Omental fat pad (tissue), 4 donors: ENCODE results near the gene GTSF1L. TPM values are rescaled to one million over a fixed set of nuclear protein-coding genes. Genes with fewer than 3 reads are reported as not detected.

Experiments used
- ATAC-seq: fragments of 150-250 bp; one replicate; pipeline ENCODE4 v1.9.1; 2016; ENCODE audit warnings: mild to moderate bottlenecking, moderate library complexity; ENCODE audit not compliant: low FRiP score
- DNase-seq: peaks from one replicate; pipeline ENCODE4 v3.0.0-alpha.2; 2019; ENCODE audit warnings: low spot score
- CTCF ChIP-seq, 3 donors: fragments of 450-650 bp; IDR thresholded peaks; one replicate each; pipeline ENCODE4 v1.5.1; 2016 to 2017; ENCODE audit warnings: antibody characterized with exemption in 3 of 3, mild to moderate bottlenecking in 3 of 3, moderate library complexity in 2 of 3
- total RNA-seq, 4 donors: library from RNA; depleted of rRNA; stranded (reverse); fragments of >200 nt; gene quantifications; one replicate each; pipeline ENCODE4 v1.1.0, GENCODE V29; 2016

GTSF1L gene
- total RNA-seq, 4 donors from 2014 or later = not detected

DNA sequence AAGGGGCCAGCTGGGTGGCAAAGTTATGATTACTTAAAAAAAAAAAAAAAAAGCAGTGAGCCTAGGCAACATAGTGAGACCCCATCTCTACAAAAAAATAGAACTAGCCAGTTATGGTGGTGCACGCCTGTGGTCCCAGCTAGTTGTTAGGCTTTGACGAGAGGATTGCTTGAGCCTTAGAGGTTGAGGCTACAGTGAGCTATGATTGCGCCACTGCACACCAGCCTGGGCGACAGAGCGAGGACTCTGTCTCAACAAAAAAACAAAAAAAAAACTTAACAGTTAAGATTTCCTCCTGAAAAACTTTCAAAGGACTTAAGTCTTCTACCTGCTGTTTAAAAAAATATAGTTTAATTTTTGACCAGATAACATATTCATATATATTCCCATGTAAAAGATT lies 2.4 kb downstream of the GTSF1L start:
- DNase-seq = no peak
- no peak for ATAC-seq
- no peak for TF ChIP-seq CTCF (IDR thresholded peaks at IDR 0.05)

DNA sequence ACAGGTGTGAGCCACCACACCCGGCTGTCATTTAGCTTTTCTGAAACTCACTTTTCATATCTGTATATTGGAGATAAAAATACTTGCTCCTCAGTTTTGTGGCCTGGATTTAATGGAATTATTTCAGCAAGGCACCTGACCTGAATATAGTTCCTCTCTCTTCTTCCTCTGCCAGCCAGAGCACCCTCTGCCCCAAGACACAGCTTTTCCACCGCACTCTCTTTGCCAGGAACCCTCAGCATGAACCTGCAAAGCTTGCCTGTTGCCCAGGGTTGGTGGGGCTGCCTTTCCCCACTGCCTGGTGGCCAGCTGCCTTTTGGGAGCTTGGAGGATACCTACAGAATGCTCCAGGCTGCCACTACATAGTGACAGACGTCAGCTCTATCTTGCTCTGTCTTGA lies 3.1 kb downstream of the GTSF1L start:
- no peak for TF ChIP-seq CTCF (IDR thresholded peaks at IDR 0.05)
- ATAC-seq (no peak), DNase-seq (no peak)

GRCh38 chr20:43723186-43723585 lies 3.6 kb downstream of the GTSF1L start:
- DNase-seq = no peak
- no peak for TF ChIP-seq CTCF (IDR thresholded peaks at IDR 0.05)
- no peak for ATAC-seq

GRCh38 chr20:43722153-43722505 lies 4.7 kb downstream of the GTSF1L start:
- ATAC-seq (no peak), DNase-seq (no peak)
- no peak for TF ChIP-seq CTCF (IDR thresholded peaks at IDR 0.05)

GRCh38 chr20:43721429-43722152 lies 5.2 kb downstream of the GTSF1L start:
- ATAC-seq (no peak), DNase-seq (no peak)
- no peak for TF ChIP-seq CTCF (IDR thresholded peaks at IDR 0.05)

GRCh38 chr20:43721097-43721428 lies 5.7 kb downstream of the GTSF1L start:
- no peak for TF ChIP-seq CTCF (IDR thresholded peaks at IDR 0.05)
- no peak for ATAC-seq
- DNase-seq = no peak

- TF ChIP-seq CTCF (IDR thresholded peaks at IDR 0.05) = no peak
- no peak for DNase-seq
- no peak for ATAC-seq
Measured at GRCh38 chr20:43720007-43720406, 6.8 kb downstream of the GTSF1L start.
